OCI-LY3 (cell line): ENCODE results near the gene TEX261.
"Not testable (repeated sequence)": the region's sequence is repeated elsewhere in the genome, so short reads cannot be mapped to it uniquely, and the experiment has no call there.

Experiments
- EZH2phosphoT487 ChIP-seq: fragments of 200-600 bp; shearing (Covaris generic); IDR thresholded peaks from 2 replicates; pipeline ENCODE4 v1.6.1; 2018; ENCODE audit warnings: antibody characterized with exemption, mixed run types, low read depth
- TF ChIP-seq, protein P1 (sequence below): fragments of 200-600, 300-600 bp; sonication (generic); IDR thresholded peaks from 2 replicates; pipeline ENCODE4 v1.5.1; 2014; ENCODE audit warnings: antibody characterized with exemption, low read length, low read depth

GRCh38 chr2:71021394-71021793 lies 26.7 kb upstream of the TEX261 start:
- TF ChIP-seq, protein P1, sequence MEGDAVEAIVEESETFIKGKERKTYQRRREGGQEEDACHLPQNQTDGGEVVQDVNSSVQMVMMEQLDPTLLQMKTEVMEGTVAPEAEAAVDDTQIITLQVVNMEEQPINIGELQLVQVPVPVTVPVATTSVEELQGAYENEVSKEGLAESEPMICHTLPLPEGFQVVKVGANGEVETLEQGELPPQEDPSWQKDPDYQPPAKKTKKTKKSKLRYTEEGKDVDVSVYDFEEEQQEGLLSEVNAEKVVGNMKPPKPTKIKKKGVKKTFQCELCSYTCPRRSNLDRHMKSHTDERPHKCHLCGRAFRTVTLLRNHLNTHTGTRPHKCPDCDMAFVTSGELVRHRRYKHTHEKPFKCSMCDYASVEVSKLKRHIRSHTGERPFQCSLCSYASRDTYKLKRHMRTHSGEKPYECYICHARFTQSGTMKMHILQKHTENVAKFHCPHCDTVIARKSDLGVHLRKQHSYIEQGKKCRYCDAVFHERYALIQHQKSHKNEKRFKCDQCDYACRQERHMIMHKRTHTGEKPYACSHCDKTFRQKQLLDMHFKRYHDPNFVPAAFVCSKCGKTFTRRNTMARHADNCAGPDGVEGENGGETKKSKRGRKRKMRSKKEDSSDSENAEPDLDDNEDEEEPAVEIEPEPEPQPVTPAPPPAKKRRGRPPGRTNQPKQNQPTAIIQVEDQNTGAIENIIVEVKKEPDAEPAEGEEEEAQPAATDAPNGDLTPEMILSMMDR: not testable (repeated sequence)
- TF ChIP-seq EZH2phosphoT487: not testable (repeated sequence)
